GM19468 (cell line): Measurements from ENCODE around the gene CPNE2.
"Not testable (repeated sequence)": the region's sequence is repeated elsewhere in the genome, so short reads cannot be mapped to it uniquely, and the experiment has no call there.

Experiments
- ATAC-seq: cut with Tn5 transposase; IDR thresholded peaks from one replicate; pipeline ENCODE4 v1.9.1; 2021; ENCODE audit warnings: mild to moderate bottlenecking, moderate library complexity, moderate number of reproducible peaks; ENCODE audit not compliant: unreplicated experiment; ENCODE audit errors: extremely low read depth

Gene CPNE2

GRCh38 chr16:57091975-57092785 lies at the start of gene CPNE2:
TSS of gene CPNE2 (plus strand) at chr16:57092583. CDS start at chr16:57110743, 18,160 bp downstream.
- ATAC-seq: no peak

DNA sequence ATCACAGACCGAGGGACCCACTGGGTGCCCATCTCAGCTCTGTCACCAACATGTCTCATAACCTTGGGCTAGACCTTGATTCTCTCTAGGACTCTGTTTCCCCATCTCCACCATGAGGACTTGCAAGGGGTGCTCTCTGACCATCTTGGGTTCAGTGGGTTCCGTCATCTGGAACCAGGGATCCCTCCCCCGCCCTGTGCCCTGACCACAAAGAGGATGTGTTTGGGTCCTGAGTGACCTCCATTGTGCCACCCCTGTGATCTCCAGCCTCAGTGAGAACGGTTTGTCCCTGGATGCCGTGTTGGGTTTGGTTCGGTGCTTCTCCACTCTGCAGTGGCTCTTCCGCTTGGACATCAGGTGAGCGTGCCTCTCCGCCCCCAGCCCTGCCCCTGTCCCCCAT lies 49.1 kb upstream of the CPNE2 start:
- ATAC-seq: no peak

DNA sequence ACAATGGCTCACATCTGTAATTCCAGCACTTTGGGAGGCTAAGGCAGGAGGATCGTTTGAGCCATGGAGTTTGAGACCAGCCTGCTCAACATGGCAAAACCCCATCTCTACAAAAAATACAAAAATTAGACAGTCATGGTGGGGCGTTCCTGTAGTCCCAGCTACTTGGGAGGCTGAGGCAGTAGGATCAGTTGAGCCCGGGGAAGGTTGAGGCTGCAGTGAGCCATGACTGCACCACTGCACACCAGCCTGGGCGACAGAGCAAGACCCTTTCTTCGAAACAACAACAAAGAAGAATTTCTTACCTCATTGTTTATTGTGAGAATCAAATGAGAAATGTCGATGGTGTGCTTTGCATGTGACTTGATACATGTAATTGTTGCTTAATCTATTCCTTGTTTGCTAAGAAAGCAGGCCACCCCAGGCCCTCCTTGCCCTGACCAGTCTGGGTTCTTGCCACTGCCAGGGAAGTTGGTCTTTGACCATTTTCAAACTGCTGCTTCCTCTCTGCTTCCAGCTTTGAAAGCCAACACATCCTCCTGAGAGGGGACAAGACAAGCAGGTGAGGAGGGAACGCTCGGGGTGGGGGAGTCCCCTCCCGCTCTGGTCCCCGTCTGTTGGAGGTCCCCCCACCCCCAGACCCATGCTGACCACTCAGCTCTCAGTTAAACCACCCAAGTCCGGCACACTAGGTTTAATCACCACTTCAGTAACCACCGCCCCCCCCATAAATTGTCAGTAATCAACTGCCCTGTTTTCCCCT lies 47.3 kb upstream of the CPNE2 start:
- no peak for ATAC-seq

DNA sequence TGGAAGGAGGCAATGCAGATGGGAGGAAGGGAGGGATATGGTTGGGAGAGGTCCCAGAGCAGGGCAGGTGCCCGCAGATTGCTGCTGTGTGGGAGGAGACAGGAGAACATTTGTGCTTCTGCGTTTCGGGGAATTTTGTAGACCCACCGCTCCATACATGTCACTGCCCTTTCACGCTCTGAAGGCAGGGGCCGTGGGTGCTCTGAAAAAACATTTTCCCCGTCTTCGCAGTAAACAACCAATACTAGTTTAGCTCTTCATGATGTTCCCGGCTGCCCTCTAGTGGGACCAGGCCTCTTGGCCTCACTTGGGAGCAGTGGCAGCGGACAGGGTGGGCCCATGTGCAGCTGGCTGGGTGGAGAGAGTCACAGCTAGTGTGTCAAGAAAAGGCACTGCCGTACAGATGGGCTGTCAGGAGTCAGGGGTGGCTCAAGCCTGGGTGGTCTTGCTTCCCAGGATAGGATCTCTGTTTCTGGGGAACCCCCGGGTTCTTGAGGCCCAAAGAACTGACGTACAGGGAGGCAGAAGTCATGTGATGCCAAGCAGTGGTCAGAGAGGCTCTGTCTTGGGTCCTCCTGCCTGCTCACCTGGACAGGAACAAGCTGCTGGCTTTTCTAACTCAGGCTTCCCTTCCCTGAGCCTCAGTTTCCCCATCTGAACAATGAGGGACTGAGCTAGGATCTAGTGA lies 46.5 kb upstream of the CPNE2 start:
- no peak for ATAC-seq

DNA sequence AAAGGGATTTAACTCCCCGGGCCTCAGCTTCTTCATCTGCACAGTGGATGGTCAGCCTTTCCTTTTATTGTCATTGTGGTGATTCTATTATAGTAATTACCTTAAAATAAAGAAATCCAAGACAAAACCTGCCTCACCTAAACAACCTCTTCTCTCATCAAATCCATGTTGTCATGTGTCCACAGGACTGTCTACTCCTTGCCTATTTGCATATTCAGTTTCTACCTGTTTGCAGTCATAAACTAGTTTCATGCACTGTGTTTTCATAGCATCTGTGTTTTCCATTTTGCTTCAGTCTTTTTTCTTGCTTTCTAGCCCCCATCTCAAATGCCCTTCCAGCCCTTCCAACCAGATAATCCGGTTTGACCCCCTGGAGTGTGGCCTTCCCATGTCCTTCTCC lies 44.3 kb upstream of the CPNE2 start:
- no peak for ATAC-seq

GRCh38 chr16:57049678-57050077 lies 42.7 kb upstream of the CPNE2 start:
- ATAC-seq: peak; percentile 41

DNA sequence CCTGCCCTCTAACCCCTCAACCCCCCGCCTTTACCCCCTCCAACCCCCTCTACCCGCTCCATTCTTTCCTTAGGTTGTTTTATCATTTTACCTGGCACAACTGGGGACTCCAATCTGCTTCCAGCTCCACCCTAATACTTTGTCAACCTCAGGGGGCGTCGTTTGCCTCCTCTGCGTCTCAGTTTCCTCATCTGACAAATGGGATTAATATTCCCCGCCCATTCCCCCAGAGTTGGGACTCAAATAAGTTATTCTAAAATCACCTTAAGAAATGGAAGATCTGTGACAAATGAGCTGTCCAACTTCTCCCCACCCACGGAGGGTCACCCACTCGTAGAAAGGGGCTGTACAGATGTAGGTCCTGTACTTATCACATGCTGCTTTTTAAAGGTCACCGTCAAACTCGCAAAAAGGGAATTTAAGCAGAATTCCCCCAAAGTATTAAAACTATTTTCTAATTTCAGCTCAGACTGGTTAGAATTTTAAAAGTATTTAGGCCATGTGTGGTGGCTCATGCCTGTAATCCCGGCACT lies 40.6 kb upstream of the CPNE2 start:
- no peak for ATAC-seq

GRCh38 chr16:57053206-57053605 lies 39.2 kb upstream of the CPNE2 start:
- no peak for ATAC-seq

GRCh38 chr16:57054338-57054737 lies 38.0 kb upstream of the CPNE2 start:
- no peak for ATAC-seq

GRCh38 chr16:57054771-57055170 lies 37.6 kb upstream of the CPNE2 start:
- ATAC-seq: no peak

GRCh38 chr16:57055671-57056070 lies 36.7 kb upstream of the CPNE2 start:
- no peak for ATAC-seq

- no peak for ATAC-seq
Observed at GRCh38 chr16:57058291-57058861, 34.0 kb upstream of the CPNE2 start.

- ATAC-seq: no peak
Observed at GRCh38 chr16:57060323-57061083, 31.9 kb upstream of the CPNE2 start.

DNA sequence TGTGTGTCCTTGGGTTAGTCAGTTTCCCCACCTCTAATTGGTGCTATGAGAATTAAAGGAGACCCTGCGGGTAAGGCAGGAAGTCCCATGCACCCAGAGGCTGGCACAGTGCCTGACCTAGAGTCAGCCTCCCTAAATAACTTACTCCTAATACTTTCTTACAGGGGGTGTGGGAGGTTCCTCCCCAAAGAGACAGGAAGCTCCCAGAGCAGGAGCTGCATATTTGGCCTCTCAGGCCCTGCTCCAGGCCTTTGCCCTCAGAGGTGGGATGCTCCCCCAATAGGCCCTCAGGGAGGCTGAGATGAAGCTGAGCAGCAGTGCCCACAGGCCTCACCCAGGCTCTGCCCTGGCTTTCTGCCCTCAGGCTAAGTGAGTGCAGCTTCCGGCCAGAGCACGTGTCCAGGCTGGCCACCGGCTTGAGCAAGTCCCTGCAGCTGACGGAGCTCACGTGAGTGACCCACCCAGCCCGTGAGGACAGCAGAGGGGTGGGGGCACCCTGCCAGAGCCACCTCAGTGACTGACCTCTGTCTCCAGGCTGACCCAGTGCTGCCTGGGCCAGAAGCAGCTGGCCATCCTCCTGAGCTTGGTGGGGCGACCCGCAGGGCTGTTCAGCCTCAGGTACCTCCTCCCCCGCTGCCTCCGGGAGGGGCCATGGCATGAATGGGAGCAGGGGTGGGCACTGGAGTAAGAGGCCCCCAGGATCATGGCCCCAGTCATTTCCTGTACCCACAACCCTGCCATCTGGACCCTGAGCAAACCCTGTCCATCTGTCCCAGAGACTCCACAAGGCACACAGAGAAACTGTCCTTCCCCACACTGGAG lies 31.1 kb upstream of the CPNE2 start:
- no peak for ATAC-seq

DNA sequence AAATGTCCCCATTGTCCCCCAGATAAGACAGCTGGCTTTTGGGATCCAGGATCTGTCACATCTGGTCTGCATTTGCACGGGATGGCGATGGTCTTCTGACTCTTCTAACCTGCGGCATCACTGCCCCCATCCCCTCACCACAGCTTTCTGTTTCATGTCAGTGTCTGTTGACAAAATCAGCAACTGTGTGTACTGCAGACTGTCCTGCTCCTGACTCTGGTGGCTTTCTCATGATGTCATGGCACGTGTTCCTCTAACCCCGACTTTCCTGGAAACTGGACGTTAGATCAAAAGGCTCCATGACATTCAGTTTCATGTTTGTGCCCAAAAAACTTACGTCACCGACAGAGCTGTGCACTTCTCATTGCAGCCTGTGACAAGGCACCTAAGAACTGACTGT lies 30.1 kb upstream of the CPNE2 start:
- no peak for ATAC-seq

- not testable (repeated sequence) for ATAC-seq
Observed at GRCh38 chr16:57063189-57063588, 29.2 kb upstream of the CPNE2 start.

GRCh38 chr16:57064995-57065394 lies 27.4 kb upstream of the CPNE2 start:
- ATAC-seq: no peak

DNA sequence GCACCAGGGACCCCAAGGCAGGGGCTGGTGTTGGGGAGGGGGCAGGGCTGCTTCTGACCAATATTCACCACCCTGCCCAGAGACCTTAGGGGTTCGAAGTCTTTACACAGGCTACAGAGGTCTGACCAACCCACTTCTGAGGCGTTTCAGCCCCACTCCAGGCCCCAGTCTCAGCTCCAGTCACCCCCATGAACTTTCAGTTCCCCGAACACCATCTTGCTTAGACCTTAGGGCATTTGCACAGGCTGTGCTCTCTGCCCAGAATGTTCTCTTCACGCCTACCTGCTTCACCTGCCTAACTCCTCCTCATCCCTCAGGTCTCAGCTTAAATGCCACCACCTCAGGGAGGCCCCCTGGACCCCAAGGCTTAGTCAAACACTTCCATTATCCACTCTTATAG lies 25.8 kb upstream of the CPNE2 start:
- no peak for ATAC-seq

DNA sequence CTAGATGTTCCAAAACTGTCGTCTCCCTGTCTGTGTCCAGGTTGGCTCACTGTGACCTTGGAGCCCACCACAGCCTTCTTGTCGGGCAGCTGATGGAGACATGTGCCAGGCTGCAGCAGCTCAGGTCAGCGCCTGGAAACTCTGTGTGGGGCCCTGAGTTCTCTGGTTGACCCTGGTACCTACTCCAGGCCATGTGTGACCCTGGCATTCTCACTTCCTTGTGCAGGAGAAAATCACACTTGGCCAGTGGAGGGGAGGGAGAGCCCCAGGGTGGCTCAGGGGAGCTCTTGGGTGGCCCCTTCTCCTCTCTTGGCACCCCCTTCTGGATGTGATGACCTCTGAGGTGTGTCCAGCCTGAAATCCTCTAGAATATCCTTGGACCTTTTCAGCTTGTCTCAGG lies 25.0 kb upstream of the CPNE2 start:
- ATAC-seq: no peak
